Suppressor macrophage treated with lipopolysaccharide for 4 hours (primary cell): ENCODE measurements around the gene ALOX5.
"Not testable (repeated sequence)": the region's sequence is repeated elsewhere in the genome, so short reads cannot be mapped to it uniquely, and the experiment has no call there.

Experiments
- DNase-seq: peaks from one replicate; pipeline ENCODE4 v3.0.0-alpha.2; 2020

The ALOX5 gene

DNA sequence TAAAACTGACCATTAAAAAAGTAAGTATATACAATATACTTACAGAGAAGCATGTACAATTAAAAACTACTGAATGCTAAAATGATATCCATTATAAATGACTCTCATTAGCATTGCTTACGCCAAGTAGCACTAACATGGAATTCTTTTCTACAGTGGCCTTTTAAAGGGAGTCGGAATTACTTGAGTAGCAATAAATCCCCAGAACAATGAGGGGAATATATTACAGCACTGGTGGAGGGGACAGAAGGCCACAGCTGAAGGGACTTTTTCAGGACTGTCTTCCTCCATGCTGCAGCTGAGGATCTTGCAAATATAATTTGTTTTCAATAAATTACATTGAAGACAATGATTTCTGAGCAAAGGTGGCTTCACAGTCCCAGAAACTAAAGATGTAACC lies 97.0 kb downstream of the ALOX5 start:
- DNase-seq = no peak

DNA sequence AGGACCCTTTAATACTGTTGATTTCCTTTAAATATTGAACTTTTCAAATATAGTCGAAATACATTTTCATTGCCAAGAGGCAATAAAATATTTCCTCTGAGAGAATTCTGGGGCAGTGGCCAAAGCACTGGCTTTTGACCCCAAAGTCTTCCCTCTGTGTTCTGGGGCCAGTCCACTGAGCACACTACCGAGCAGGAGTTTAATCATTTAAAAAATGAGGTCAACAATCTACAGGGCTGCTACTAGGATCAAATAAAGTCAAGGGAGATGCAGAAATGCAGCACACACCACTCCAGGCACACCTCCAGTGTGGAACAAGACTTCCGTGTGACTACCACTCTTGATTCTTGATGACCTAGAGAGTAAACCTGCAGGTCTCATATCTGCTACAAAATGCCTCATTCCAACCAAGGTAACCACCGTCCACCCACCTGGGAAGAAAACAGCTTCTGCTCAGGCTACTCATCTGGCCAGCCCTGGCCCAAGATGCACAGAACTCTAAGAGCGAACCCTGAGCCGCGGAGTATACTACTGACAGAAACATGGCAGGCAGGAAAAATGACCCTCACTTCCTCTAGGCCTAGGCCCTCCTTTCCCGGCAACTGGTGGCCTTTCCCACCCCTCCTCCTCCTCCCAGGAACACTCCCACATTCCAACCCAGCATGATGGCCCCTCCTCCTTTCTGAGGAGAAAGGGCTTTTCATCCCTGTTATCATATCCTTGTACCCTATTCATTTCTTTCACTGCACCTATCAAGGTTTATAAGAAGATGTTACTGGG lies 97.7 kb downstream of the ALOX5 start:
- no peak for DNase-seq

DNA sequence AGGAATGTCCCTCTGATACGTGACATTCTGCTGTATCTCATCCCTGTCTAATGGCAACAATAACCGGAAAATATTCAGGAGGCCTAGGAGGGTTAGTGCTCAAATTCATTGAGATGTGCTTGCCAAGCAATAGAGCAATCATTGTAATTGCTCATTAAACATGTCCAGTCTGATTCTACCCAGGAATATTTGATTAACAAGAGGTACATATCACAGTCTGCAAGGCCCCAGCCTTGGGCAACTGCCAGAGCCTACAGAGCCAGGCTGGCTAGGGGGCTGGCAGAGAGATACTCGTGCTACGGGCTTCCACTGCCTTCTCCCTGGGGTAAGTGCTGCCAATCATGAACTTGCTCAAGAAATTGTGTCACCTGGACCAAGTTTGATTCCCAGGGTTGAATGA lies 99.1 kb downstream of the ALOX5 start:
- no peak for DNase-seq

- DNase-seq = no peak
Observed at GRCh38 chr10:45476559-45476958, 102.5 kb downstream of the ALOX5 start.

GRCh38 chr10:45480294-45480693 lies 106.3 kb downstream of the ALOX5 start:
- no peak for DNase-seq

GRCh38 chr10:45481100-45481499 lies 107.1 kb downstream of the ALOX5 start:
- not testable (repeated sequence) for DNase-seq

DNA sequence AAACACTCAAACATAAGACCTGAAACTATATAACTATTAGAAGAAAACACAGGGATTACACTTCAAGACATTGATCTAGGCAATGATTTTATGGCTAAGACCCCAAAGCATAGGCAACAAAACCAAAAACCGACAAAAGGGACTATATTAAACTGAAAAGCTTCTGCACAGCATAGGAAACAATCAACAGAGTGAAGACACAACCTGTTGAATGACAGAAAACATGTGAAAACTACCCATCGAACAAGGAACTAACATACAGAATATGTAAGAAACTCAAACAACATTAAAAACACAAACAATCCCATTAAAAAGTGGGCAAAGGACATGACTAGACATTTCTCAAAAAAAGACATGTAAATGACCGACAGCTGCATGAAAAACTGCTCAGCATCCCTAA lies 109.0 kb downstream of the ALOX5 start:
- DNase-seq = no peak

DNA sequence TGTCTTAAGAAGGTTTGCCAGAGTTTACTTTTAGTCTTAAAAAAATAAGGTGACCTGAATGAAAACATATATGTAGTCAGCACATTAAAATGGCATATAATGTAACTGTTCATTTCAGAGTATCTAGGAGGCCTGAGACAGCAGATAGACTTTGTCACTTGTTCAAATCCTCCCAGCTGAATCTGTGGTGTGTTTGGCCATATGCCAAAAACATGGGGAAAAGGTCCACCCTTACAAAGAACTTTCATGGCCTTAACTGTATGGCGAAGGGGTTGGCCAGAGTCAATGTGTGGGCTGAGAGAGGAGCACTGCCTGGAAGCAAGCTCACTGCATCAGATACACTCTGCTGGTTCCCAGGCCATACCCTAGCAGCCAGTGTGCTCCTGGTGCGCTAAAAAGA lies 113.7 kb downstream of the ALOX5 start:
- DNase-seq = no peak

GRCh38 chr10:45488365-45488764 lies 114.3 kb downstream of the ALOX5 start:
- no peak for DNase-seq

GRCh38 chr10:45490277-45490676 lies 116.3 kb downstream of the ALOX5 start:
- no peak for DNase-seq

DNA sequence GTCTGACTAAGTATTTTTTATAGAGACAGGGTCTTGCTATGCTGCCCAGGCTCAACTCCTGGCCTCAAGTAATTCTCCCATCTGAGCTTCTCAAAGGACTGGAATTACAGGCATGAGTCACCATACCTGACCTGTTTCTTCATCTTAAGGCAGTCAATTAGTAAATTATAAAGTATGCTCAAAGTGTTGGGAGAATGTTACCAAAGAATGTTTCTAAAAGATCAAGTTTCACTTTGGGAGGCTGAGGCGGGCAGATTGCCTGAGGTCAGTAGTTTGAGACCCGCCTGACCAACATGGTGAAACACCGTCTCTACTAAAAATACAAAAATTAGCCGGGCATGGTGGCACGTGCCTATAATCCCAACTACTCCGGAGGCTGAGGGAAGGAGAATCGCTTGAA lies 117.0 kb downstream of the ALOX5 start:
- DNase-seq = no peak
